Nephron (organoid): Measurements from ENCODE around the gene ARL8B.

ENCODE experiments used
- H3K27ac Mint-ChIP-seq, 3 experiments: 2 replicates each; pipeline ENCODE4 v1.8.0; 2020; ENCODE audit warnings: mixed read lengths in 3 of 3, mild to moderate bottlenecking in 2 of 3, moderate library complexity in 1 of 3
- H3K27me3 Mint-ChIP-seq: 2 replicates; pipeline ENCODE4 v1.8.0; 2021; ENCODE audit warnings: low read depth, mild to moderate bottlenecking, moderate library complexity, mixed read lengths
- H3K36me3 Mint-ChIP-seq: 2 replicates; pipeline ENCODE4 v1.8.0; 2020; ENCODE audit warnings: low read depth, mixed read lengths
- H3K4me1 Mint-ChIP-seq: 2 replicates; pipeline ENCODE4 v1.8.0; 2020; ENCODE audit warnings: mixed read lengths
- H3K4me3 Mint-ChIP-seq, 3 experiments: 2 replicates each; pipeline ENCODE4 v1.8.0; 2020; ENCODE audit warnings: mild to moderate bottlenecking in 3 of 3, mixed read lengths in 3 of 3, moderate library complexity in 2 of 3
- H3K9me3 Mint-ChIP-seq: 2 replicates; pipeline ENCODE4 v1.8.0; 2020; ENCODE audit warnings: mixed read lengths
- CTCF ChIP-seq, 3 experiments: fragments of 200-600 bp; sonication (generic); IDR thresholded peaks; one replicate each; pipeline ENCODE4 v1.5.0; 2021; ENCODE audit warnings: antibody characterized with exemption in 3 of 3; ENCODE audit not compliant: unreplicated experiment in 3 of 3

Gene ARL8B

GRCh38 chr3:5187920-5188418 lies 65.9 kb downstream of the ARL8B start:
- no peaks in the 10 kb centered on the region for H3K27me3 Mint-ChIP-seq
- H3K27ac Mint-ChIP-seq: peak overlapping the region in 2 of 3 experiments; percentile 71 to 78
- peaks cover 39% of the 10 kb centered on the region for H3K4me1 Mint-ChIP-seq
- peaks cover 20% of the 10 kb centered on the region for H3K36me3 Mint-ChIP-seq
- H3K4me3 Mint-ChIP-seq: peak overlapping the region; percentile 93 to 98 (median 94)
- no peaks in the 10 kb centered on the region for H3K9me3 Mint-ChIP-seq
- TF ChIP-seq CTCF (IDR thresholded peaks at IDR 0.05; ENCODE audit: unreplicated experiment in 3 of 3): no peak

DNA sequence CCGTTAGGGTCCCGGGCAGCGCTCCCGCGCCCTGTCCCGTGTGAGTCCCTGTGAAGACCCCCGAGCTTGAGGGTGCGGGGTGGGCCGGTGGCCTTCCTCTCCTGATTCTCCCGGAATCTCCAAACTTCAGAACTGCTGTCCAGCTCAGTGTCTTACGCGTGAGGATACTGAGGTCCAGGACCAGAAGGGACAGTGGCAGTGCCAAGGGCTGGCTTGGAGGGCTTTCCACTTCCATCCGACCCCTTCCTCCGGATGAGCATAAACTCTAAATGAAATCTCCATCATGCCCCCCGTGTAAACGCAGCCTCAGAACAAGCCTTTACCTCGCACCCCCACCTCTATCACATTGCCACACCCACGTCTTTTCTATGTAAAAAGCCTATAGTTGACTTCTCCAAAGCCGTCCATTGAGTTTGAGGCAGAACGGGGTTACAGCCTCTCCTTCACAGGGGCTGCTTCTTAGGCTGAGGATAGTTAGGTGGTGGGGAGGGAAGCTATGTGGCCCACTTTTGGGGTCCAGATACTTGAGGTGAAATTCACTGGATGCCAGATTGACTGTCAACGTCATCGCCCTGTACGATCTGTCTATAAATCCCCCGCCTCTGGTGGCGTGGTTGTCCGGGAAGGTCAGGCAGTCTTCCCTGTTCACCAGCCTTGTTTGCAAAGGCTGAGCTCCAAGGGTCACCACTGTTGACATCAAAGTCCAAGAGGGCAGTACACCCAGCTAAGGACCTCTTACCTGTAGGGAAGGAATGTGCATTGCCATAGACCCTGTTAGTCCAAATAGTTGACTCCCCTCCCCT lies 66.5 kb downstream of the ARL8B start:
- peaks cover 22% of the 10 kb centered on the region for H3K36me3 Mint-ChIP-seq
- H3K27me3 Mint-ChIP-seq: no peaks in the 10 kb centered on the region
- peak overlapping the region; percentile 93 to 98 (median 94) for H3K4me3 Mint-ChIP-seq
- H3K27ac Mint-ChIP-seq: peak overlapping the region; percentile 71 to 92 (median 87)
- H3K9me3 Mint-ChIP-seq: no peaks in the 10 kb centered on the region
- TF ChIP-seq CTCF (IDR thresholded peaks at IDR 0.05; ENCODE audit: unreplicated experiment in 3 of 3): no peak
- peaks cover 39% of the 10 kb centered on the region for H3K4me1 Mint-ChIP-seq

GRCh38 chr3:5190147-5190791 lies 68.2 kb downstream of the ARL8B start:
- peak overlapping the region; percentile 67 to 82 (median 75) for H3K4me3 Mint-ChIP-seq
- H3K4me1 Mint-ChIP-seq: peaks cover 39% of the 10 kb centered on the region
- no peaks in the 10 kb centered on the region for H3K27me3 Mint-ChIP-seq
- no peaks in the 10 kb centered on the region for H3K9me3 Mint-ChIP-seq
- H3K27ac Mint-ChIP-seq: no peak overlapping the region
- peaks cover 22% of the 10 kb centered on the region for H3K36me3 Mint-ChIP-seq
- no peak for TF ChIP-seq CTCF (IDR thresholded peaks at IDR 0.05; ENCODE audit: unreplicated experiment in 3 of 3)

GRCh38 chr3:5191555-5192304 lies 69.6 kb downstream of the ARL8B start:
- peaks cover 25% of the 10 kb centered on the region for H3K36me3 Mint-ChIP-seq
- no peak for TF ChIP-seq CTCF (IDR thresholded peaks at IDR 0.05; ENCODE audit: unreplicated experiment in 3 of 3)
- H3K9me3 Mint-ChIP-seq: no peaks in the 10 kb centered on the region
- H3K27ac Mint-ChIP-seq: no peak overlapping the region
- no peaks in the 10 kb centered on the region for H3K27me3 Mint-ChIP-seq
- H3K4me1 Mint-ChIP-seq: peaks cover 33% of the 10 kb centered on the region
- H3K4me3 Mint-ChIP-seq: peak overlapping the region; percentile 32 to 52 (median 49)

DNA sequence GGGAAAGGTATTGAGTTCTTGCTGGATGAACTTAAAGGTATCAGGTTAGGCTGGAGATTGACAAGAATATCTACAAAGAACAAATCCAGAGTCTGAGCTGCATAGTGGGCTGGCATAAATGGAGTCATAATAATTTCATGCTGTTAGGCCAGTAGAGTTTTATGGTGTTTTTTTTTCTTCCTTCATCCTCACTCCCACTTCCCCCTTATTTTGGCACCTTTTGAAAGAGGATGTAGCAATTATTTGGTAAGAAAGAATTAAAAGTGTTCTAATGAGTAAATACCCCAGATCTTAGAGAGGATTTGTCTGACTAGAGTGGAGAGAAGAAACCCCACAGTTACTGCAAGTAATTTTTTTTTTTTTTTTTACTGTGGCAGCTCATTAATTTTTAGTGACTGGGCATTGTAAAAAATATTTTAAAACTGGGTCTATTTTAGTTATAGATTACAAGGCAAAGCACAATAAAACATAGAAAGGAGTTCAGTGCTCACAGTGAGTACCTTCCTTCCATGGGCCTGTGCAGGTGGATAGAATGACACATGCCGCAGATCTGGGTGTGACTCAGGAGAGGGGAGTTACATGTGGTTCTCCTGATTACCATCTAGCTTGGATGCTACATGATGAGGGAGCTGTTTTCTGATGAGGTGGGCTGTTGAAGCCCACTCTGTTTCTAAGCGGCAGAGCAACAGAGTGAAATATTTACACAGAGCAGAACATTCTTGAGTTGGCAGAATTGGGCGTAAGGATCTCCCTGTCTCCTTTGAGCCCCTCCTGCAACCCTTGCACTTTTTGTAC lies 70.7 kb downstream of the ARL8B start:
- Mint-ChIP-seq H3K4me3 (no peak overlapping the region), H3K36me3 (peaks cover 35% of the 10 kb centered on the region), H3K4me1 (peaks cover 27% of the 10 kb centered on the region), H3K9me3 (no peaks in the 10 kb centered on the region), H3K27ac (no peak overlapping the region), H3K27me3 (no peaks in the 10 kb centered on the region)
- no peak for TF ChIP-seq CTCF (IDR thresholded peaks at IDR 0.05; ENCODE audit: unreplicated experiment in 3 of 3)
